H1 (cell line): ENCODE results near the gene ZNF566. TPM values are rescaled to one million over a fixed set of nuclear protein-coding genes. Genes with fewer than 3 reads are reported as not detected.

Experiments used
- CTCF ChIA-PET: fragments of 300-600 bp; sonication (Branson Sonifier 250); formaldehyde crosslinking; loops from one replicate; lab custom pipeline; 2021; ENCODE audit not compliant: partially characterized antibody; lab: Charles Lee
- POLR2A ChIA-PET: fragments of 300-600 bp; sonication (Branson Sonifier 250); formaldehyde crosslinking; loops from one replicate; lab custom pipeline; 2021; ENCODE audit warnings: inconsistent platforms; ENCODE audit not compliant: partially characterized antibody; lab: Charles Lee
- DNase-seq, 2 experiments: peaks; one replicate each; pipeline versions ENCODE4 v3.0.0 to v3.0.0-alpha.2; 2010 to 2022; ENCODE audit warnings: low spot score in 2 of 2, low read depth in 1 of 2, mixed read lengths in 1 of 2
- FAIRE-seq: peaks from 2 replicates; lab custom pipeline; 2011; peaks lifted over from hg19 to GRCh38; lab: Jason Lieb, UNC
- H2AFZ ChIP-seq: 2 replicates; pipeline ENCODE4 v1.8.1; 2012; ENCODE audit warnings: low read length, inconsistent platforms
- H2AK5ac ChIP-seq: 2 replicates; pipeline ENCODE4 v1.6.1; 2013; ENCODE audit warnings: low read depth, low read length
- H2BK120ac ChIP-seq: replicated peaks from 2 replicates; pipeline ENCODE3; 2013; ENCODE audit warnings: low read depth, low read length, inconsistent platforms
- H2BK12ac ChIP-seq: 2 replicates; pipeline ENCODE4 v1.6.1; 2013; ENCODE audit warnings: low read depth, low read length
- H2BK15ac ChIP-seq: 2 replicates; pipeline ENCODE4 v1.6.1; 2013; ENCODE audit warnings: low read length
- H2BK20ac ChIP-seq: 2 replicates; pipeline ENCODE4 v1.6.1; 2013; ENCODE audit warnings: low read length
- H2BK5ac ChIP-seq: 2 replicates; pipeline ENCODE4 v1.6.1; 2013; ENCODE audit warnings: low read depth, low read length
- H3K14ac ChIP-seq: 2 replicates; pipeline ENCODE4 v1.6.1; 2013; ENCODE audit warnings: inconsistent platforms; ENCODE audit not compliant: insufficient read length
- H3K18ac ChIP-seq: 2 replicates; pipeline ENCODE4 v1.6.1; 2013; ENCODE audit warnings: low read length; ENCODE audit errors: extremely low read depth
- H3K23ac ChIP-seq: 2 replicates; pipeline ENCODE4 v1.6.1; 2013; ENCODE audit warnings: inconsistent platforms; ENCODE audit not compliant: insufficient read length
- H3K23me2 ChIP-seq: 2 replicates; pipeline ENCODE4 v1.6.1; 2013; ENCODE audit warnings: low read depth, low read length
- H3K27ac ChIP-seq: 2 replicates; pipeline ENCODE4 v1.6.1; 2011; ENCODE audit warnings: low read depth, low read length, inconsistent platforms
- H3K27me3 ChIP-seq, 4 experiments: replicated peaks in 1 of 4; 1 replicate in 1 of 4; 2 replicates in 3 of 4; pipeline versions ENCODE4 v1.6.1 to v1.8.1; 2011 to 2013; ENCODE audit warnings: low read length in 3 of 4, mild to moderate bottlenecking in 3 of 4, inconsistent platforms in 2 of 4, mixed read lengths in 2 of 4, moderate library complexity in 1 of 4; ENCODE audit not compliant: control insufficient read depth in 3 of 4, insufficient read depth in 3 of 4; ENCODE audit errors: extremely low read depth in 1 of 4
- H3K36me3 ChIP-seq, 4 experiments: 2 replicates each; pipeline versions ENCODE4 v1.6.1 to v1.8.1; 2011 to 2013; ENCODE audit warnings: mild to moderate bottlenecking in 4 of 4, low read length in 3 of 4, moderate library complexity in 2 of 4, control low read depth in 1 of 4, inconsistent platforms in 1 of 4; ENCODE audit not compliant: insufficient read depth in 4 of 4, control insufficient read depth in 2 of 4
- H3K4ac ChIP-seq: replicated peaks from 2 replicates; pipeline ENCODE3; 2013; ENCODE audit warnings: low read length, low read depth, mixed read lengths, inconsistent platforms; ENCODE audit not compliant: insufficient read length
- H3K4me1 ChIP-seq, 4 experiments: replicated peaks in 1 of 4; 1 replicate in 1 of 4; 2 replicates in 3 of 4; pipeline versions ENCODE4 v1.6.1 to v1.8.1; 2011 to 2013; ENCODE audit warnings: low read length in 3 of 4, inconsistent platforms in 2 of 4, mixed read lengths in 1 of 4; ENCODE audit not compliant: insufficient read depth in 4 of 4, control insufficient read depth in 3 of 4
- H3K4me2 ChIP-seq, 2 experiments: 2 replicates each; pipeline versions ENCODE4 v1.6.1 to v1.8.1; 2011 to 2013; ENCODE audit warnings: low read depth in 2 of 2, low read length in 2 of 2, control low read depth in 1 of 2, inconsistent platforms in 1 of 2, mild to moderate bottlenecking in 1 of 2; ENCODE audit not compliant: insufficient read depth in 1 of 2
- H3K4me3 ChIP-seq, 4 experiments: fragments of 200-600, 300-600 bp in 1 of 4; sonication (generic), shearing (Covaris generic), sonication (Bioruptor Twin) in 1 of 4; 2 replicates each; pipeline versions ENCODE4 v1.5.1 to v1.8.1; 2011 to 2016; ENCODE audit warnings: low read length in 4 of 4, low read depth in 3 of 4, control low read depth in 2 of 4, inconsistent platforms in 2 of 4, mild to moderate bottlenecking in 2 of 4, mixed read lengths in 1 of 4, moderate library complexity in 1 of 4; ENCODE audit not compliant: insufficient read depth in 2 of 4; ENCODE audit errors: extremely low read depth in 1 of 4
- H3K56ac ChIP-seq: replicated peaks from 2 replicates; pipeline ENCODE3; 2013; ENCODE audit warnings: low read depth, mild to moderate bottlenecking, mixed read lengths, low read length, inconsistent platforms; ENCODE audit not compliant: insufficient read length
- H3K79me1 ChIP-seq: 2 replicates; pipeline ENCODE4 v1.6.1; 2013; ENCODE audit warnings: low read depth, low read length, control low read depth
- H3K79me2 ChIP-seq, 2 experiments: 2 replicates each; pipeline versions ENCODE4 v1.6.1 to v1.8.1; 2012 to 2013; ENCODE audit warnings: low read length in 2 of 2, mild to moderate bottlenecking in 2 of 2, inconsistent platforms in 1 of 2; ENCODE audit not compliant: insufficient read depth in 2 of 2, control insufficient read depth in 1 of 2
- H3K9ac ChIP-seq, 4 experiments: replicated peaks in 1 of 4; 1 replicate in 1 of 4; 2 replicates in 3 of 4; pipeline versions ENCODE4 v1.6.1 to v1.8.1; 2011 to 2013; ENCODE audit warnings: low read depth in 3 of 4, low read length in 3 of 4, control low read depth in 2 of 4, mild to moderate bottlenecking in 2 of 4, moderate library complexity in 2 of 4, inconsistent platforms in 1 of 4; ENCODE audit errors: extremely low read depth in 1 of 4
- H3K9me3 ChIP-seq, 2 experiments: 2 replicates each; pipeline versions ENCODE4 v1.6.1 to v1.8.1; 2012 to 2013; ENCODE audit warnings: mild to moderate bottlenecking in 2 of 2, moderate library complexity in 2 of 2, control low read depth in 1 of 2, inconsistent platforms in 1 of 2, low read depth in 1 of 2, low read length in 1 of 2, mixed read lengths in 1 of 2; ENCODE audit not compliant: insufficient read depth in 2 of 2
- H4K20me1 ChIP-seq, 2 experiments: replicated peaks in 1 of 2; 2 replicates each; pipeline versions ENCODE3 to v1.8.1; 2011 to 2013; ENCODE audit warnings: inconsistent platforms in 2 of 2, low read length in 2 of 2, mild to moderate bottlenecking in 1 of 2; ENCODE audit not compliant: insufficient read depth in 2 of 2, control insufficient read depth in 1 of 2
- H4K5ac ChIP-seq: 2 replicates; pipeline ENCODE4 v1.6.1; 2013; ENCODE audit warnings: low read length, low read depth, mixed read lengths, inconsistent platforms; ENCODE audit not compliant: insufficient read length
- H4K8ac ChIP-seq: 2 replicates; pipeline ENCODE4 v1.8.0; 2013; ENCODE audit warnings: mild to moderate bottlenecking, moderate library complexity, low read length, inconsistent platforms; ENCODE audit not compliant: insufficient read depth; ENCODE audit errors: extremely low read depth
- H4K91ac ChIP-seq: replicated peaks from 2 replicates; pipeline ENCODE3; 2013; ENCODE audit warnings: low read length, mixed read lengths, inconsistent platforms; ENCODE audit not compliant: insufficient read length
- ASH2L ChIP-seq: fragments of 200-600, 300-600 bp; sonication (generic); IDR thresholded peaks from one replicate; pipeline ENCODE4 v1.7.1; 2017; ENCODE audit warnings: low read length
- BACH1 ChIP-seq: IDR thresholded peaks from 2 replicates; pipeline ENCODE4 v1.6.1; 2012; ENCODE audit warnings: low read length, improper control_type of control experiment
- CTCF ChIP-seq, 3 experiments: IDR thresholded peaks; 1 replicate in 2 of 3; 2 replicates in 1 of 3; pipeline versions ENCODE4 v1.5.1 to v1.6.1; 2011; ENCODE audit warnings: low read length in 3 of 3, mild to moderate bottlenecking in 3 of 3, inconsistent platforms in 2 of 3, low read depth in 1 of 3, moderate library complexity in 1 of 3; ENCODE audit not compliant: insufficient read depth in 1 of 3; ENCODE audit errors: control extremely low read depth in 1 of 3
- RXRA ChIP-seq: IDR thresholded peaks from 2 replicates; pipeline ENCODE4 v1.6.1; 2011; ENCODE audit warnings: low read depth, mild to moderate bottlenecking, low read length, moderate library complexity; ENCODE audit not compliant: insufficient read depth
- SRF ChIP-seq: IDR thresholded peaks from 2 replicates; pipeline ENCODE4 v1.6.1; 2011; ENCODE audit warnings: mild to moderate bottlenecking, low read depth, low read length, moderate library complexity
- TEAD4 ChIP-seq: IDR thresholded peaks from 2 replicates; pipeline ENCODE4 v1.6.1; 2012; ENCODE audit warnings: low read depth, low read length, inconsistent platforms, mixed read lengths
- WGBS, 2 experiments: shearing (Covaris generic) in 1 of 2; methylation state at CpG; one replicate each; pipeline versions ENCODE4 v1.1.6 to v1.1.7; 2013 to 2015; ENCODE audit warnings: low lambda C conversion rate in 2 of 2, mixed read lengths in 2 of 2, inconsistent platforms in 1 of 2, low coverage in 1 of 2, missing lambda C conversion rate in 1 of 2; ENCODE audit not compliant: insufficient replicate concordance in 2 of 2, insufficient coverage in 1 of 2, insufficient read length in 1 of 2; ENCODE audit errors: extremely low coverage in 1 of 2, missing lambda C conversion rate in 1 of 2; 5-methylcytosine and 5-hydroxymethylcytosine counted together
- polyA plus RNA-seq, 7 experiments: library from polyadenylated mRNA; depleted of rRNA in 3 of 7; stranded (reverse) in 5 of 7; unstranded in 2 of 7; fragments of >200 nt in 5 of 7; fragments of 200-250 nt in 2 of 7; gene quantifications; 1 replicate in 5 of 7; 2 replicates in 1 of 7; 4 replicates in 1 of 7; pipeline versions ENCODE4 v1.2.1 to v1.2.3, GENCODE V29; 2011 to 2013; ENCODE audit warnings: missing spikeins in 2 of 7, mixed read lengths in 2 of 7
- total RNA-seq: library from RNA; stranded (reverse); fragmentation: NEBNext Ultra II Directional; extraction: Animal tissue kit (Norgen Biotek cat#: 25700); gene quantifications from 2 replicates; pipeline ENCODE4 v1.2.1, GENCODE V29; 2021
- TF ChIP-seq, protein P1 (sequence below): IDR thresholded peaks from 2 replicates; pipeline ENCODE4 v1.6.1; 2011; ENCODE audit warnings: low read depth, mild to moderate bottlenecking, low read length; ENCODE audit not compliant: insufficient read depth
- TF ChIP-seq, protein P2 (sequence below): IDR thresholded peaks from 2 replicates; pipeline ENCODE4 v1.6.1; 2012; ENCODE audit warnings: inconsistent platforms

Gene ZNF566
- total and polyA plus RNA-seq, 2 of the 8 experiments (the other 6 are each of a cell fraction or from before 2014, with no cell fraction given) = 6.9 to 16.6 TPM

GRCh38 chr19:36456831-36457230 is 32.5 kb downstream of the ZNF566 start:
- no peak overlapping the region for H3K23ac ChIP-seq
- no peak overlapping the region for H3K4ac ChIP-seq
- H3K14ac ChIP-seq = no peak overlapping the region
- no peaks in the 10 kb centered on the region for H3K79me2 ChIP-seq
- H4K5ac ChIP-seq = no peak overlapping the region
- H3K56ac ChIP-seq = no peak overlapping the region
- no peak overlapping the region for H3K27ac ChIP-seq
- no peak overlapping the region for H4K8ac ChIP-seq
- no peak for FAIRE-seq
- no peak overlapping the region for H3K4me2 ChIP-seq
- H4K20me1 ChIP-seq = no peaks in the 10 kb centered on the region
- H4K91ac ChIP-seq = no peak overlapping the region
- H3K9me3 ChIP-seq = peaks cover 3 to 6% of the 10 kb centered on the region in 2 experiments; a peak in 2 of 4 replicates
- H2BK15ac ChIP-seq = no peak overlapping the region
- WGBS, 2 experiments = 91% methylated on average over 2 of the region's 2 CpGs; no CpG with 5 or more reads in 1 of the 2 experiments
- H2BK20ac ChIP-seq = no peak overlapping the region
- H3K4me3 ChIP-seq = no peak overlapping the region
- H3K18ac ChIP-seq = no peak overlapping the region
- no peak overlapping the region for H2BK12ac ChIP-seq
- H3K36me3 ChIP-seq = peaks cover 0 to 10% (median 0%) of the 10 kb centered on the region in 4 experiments; a peak in 1 of 8 replicates
- H3K79me1 ChIP-seq = no peaks in the 10 kb centered on the region
- CTCF ChIA-PET = no interaction called here
- H3K27me3 ChIP-seq = no peaks in the 10 kb centered on the region
- no peak overlapping the region for H2AK5ac ChIP-seq
- no peak overlapping the region for H3K9ac ChIP-seq
- no peak overlapping the region for H2BK5ac ChIP-seq
- no peak overlapping the region for H2AFZ ChIP-seq
- no peak overlapping the region for H2BK120ac ChIP-seq
- DNase-seq = no peak
- POLR2A ChIA-PET = interaction anchor here (0.8 kb wide), 1 partner anchor 33 kb away, joined by 3 read pairs; the partner anchor contains the start of gene ZNF566
- no peaks in the 10 kb centered on the region for H3K4me1 ChIP-seq
- H3K23me2 ChIP-seq = no peaks in the 10 kb centered on the region
- TF ChIP-seq SRF (no peak), TEAD4 (no peak), ASH2L (no peak), BACH1 (no peak), RXRA (no peak), CTCF (IDR thresholded peaks at IDR 0.05; ENCODE audit: control extremely low read depth in 1 of 3, insufficient read depth in 1 of 3, low read depth in 1 of 3, low read length in 3 of 3) (no peak)
- TF ChIP-seq, protein P1, sequence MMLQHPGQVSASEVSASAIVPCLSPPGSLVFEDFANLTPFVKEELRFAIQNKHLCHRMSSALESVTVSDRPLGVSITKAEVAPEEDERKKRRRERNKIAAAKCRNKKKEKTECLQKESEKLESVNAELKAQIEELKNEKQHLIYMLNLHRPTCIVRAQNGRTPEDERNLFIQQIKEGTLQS = no peak
- TF ChIP-seq, protein P2, sequence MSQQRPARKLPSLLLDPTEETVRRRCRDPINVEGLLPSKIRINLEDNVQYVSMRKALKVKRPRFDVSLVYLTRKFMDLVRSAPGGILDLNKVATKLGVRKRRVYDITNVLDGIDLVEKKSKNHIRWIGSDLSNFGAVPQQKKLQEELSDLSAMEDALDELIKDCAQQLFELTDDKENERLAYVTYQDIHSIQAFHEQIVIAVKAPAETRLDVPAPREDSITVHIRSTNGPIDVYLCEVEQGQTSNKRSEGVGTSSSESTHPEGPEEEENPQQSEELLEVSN = no peak
